WTC11 (cell line): Measurements from ENCODE around the gene DDRGK1. TPM values are rescaled to one million over a fixed set of nuclear protein-coding genes. Genes with fewer than 3 reads are reported as not detected.
A peak's percentile ranks its signal among the peaks of the same experiment; 100 is the strongest.

Experiments
- ATAC-seq: fragments of 200-7000 bp; cut with Tn5 transposase; 2 replicates; pipeline ENCODE4 v1.10.0; 2021; ENCODE audit warnings: mild to moderate bottlenecking, moderate library complexity
- CTCF ChIA-PET: fragments of 300-600 bp; sonication (Branson Sonifier 250); formaldehyde crosslinking; loops from one replicate; lab custom pipeline; 2021; ENCODE audit warnings: antibody characterized with exemption; lab: Charles Lee
- POLR2A ChIA-PET: fragments of 350-600 bp; sonication (Branson Sonifier 250); formaldehyde crosslinking; loops from one replicate; lab custom pipeline; 2021; ENCODE audit warnings: antibody characterized with exemption; lab: Charles Lee
- DNase-seq: peaks from one replicate; pipeline ENCODE4 v3.0.0; 2021; ENCODE audit warnings: low spot score
- H3K27ac Mint-ChIP-seq: 2 replicates; pipeline ENCODE4 v1.8.0; 2021; ENCODE audit warnings: mixed read lengths
- H3K27me3 Mint-ChIP-seq: 2 replicates; pipeline ENCODE4 v1.8.0; 2021; ENCODE audit warnings: low read depth, mild to moderate bottlenecking, moderate library complexity, mixed read lengths
- H3K36me3 Mint-ChIP-seq: 2 replicates; pipeline ENCODE4 v1.8.0; 2021; ENCODE audit warnings: mixed read lengths
- H3K4me1 Mint-ChIP-seq: 2 replicates; pipeline ENCODE4 v1.8.0; 2022; ENCODE audit warnings: mixed read lengths
- H3K4me3 Mint-ChIP-seq: 2 replicates; pipeline ENCODE4 v1.8.0; 2021; ENCODE audit warnings: mild to moderate bottlenecking, moderate library complexity, mixed read lengths
- H3K9me3 Mint-ChIP-seq: 2 replicates; pipeline ENCODE4 v1.8.0; 2021; ENCODE audit warnings: mixed read lengths
- FOXK1 ChIP-seq: sonication (generic); formaldehyde crosslinking; IDR thresholded peaks from 2 replicates; pipeline ENCODE4 v1.8.0; 2022; ENCODE audit warnings: mild to moderate bottlenecking, moderate library complexity, missing genetic modification reagents
- FOXP1 ChIP-seq: sonication (generic); formaldehyde crosslinking; IDR thresholded peaks from 2 replicates; pipeline ENCODE4 v1.8.0; 2022; ENCODE audit warnings: missing genetic modification reagents, mild to moderate bottlenecking, moderate library complexity, borderline replicate concordance
- GABPB1 ChIP-seq: sonication (generic); formaldehyde crosslinking; IDR thresholded peaks from 2 replicates; pipeline ENCODE4 v1.8.1; 2023; ENCODE audit warnings: mild to moderate bottlenecking, missing genetic modification reagents
- HMGXB4 ChIP-seq: sonication (generic); formaldehyde crosslinking; IDR thresholded peaks from 2 replicates; pipeline ENCODE4 v1.8.1; 2023; ENCODE audit warnings: mild to moderate bottlenecking, moderate library complexity, missing genetic modification reagents
- MAX ChIP-seq: sonication (generic); formaldehyde crosslinking; IDR thresholded peaks from 2 replicates; pipeline ENCODE4 v1.8.0; 2022; ENCODE audit warnings: mild to moderate bottlenecking, missing genetic modification reagents
- NFYB ChIP-seq: sonication (generic); formaldehyde crosslinking; conservative IDR thresholded peaks from 2 replicates; pipeline ENCODE4 v1.8.0; 2022; ENCODE audit warnings: low read depth, missing genetic modification reagents
- NR1H2 ChIP-seq: sonication (generic); formaldehyde crosslinking; IDR thresholded peaks from 2 replicates; pipeline ENCODE4 v1.9.0; 2021; ENCODE audit warnings: mild to moderate bottlenecking, moderate library complexity, missing genetic modification reagents
- OVOL2 ChIP-seq: fragments of 250-450 bp; sonication (Bioruptor Pico); IDR thresholded peaks from 2 replicates; pipeline ENCODE4 v1.9.0; 2021; ENCODE audit warnings: mild to moderate bottlenecking, borderline replicate concordance
- PRDM15 ChIP-seq: sonication (generic); formaldehyde crosslinking; IDR thresholded peaks from 2 replicates; pipeline ENCODE4 v1.8.0; 2022; ENCODE audit warnings: missing genetic modification reagents
- PRRX2 ChIP-seq: fragments of 250-450 bp; sonication (Bioruptor Pico); IDR thresholded peaks from 2 replicates; pipeline ENCODE4 v1.8.0; 2021; ENCODE audit warnings: mild to moderate bottlenecking
- USF2 ChIP-seq: sonication (generic); formaldehyde crosslinking; IDR thresholded peaks from 2 replicates; pipeline ENCODE4 v1.8.1; 2023; ENCODE audit warnings: mild to moderate bottlenecking, missing genetic modification reagents, moderate library complexity
- ZBTB43 ChIP-seq: sonication (generic); formaldehyde crosslinking; IDR thresholded peaks from 2 replicates; pipeline ENCODE4 v1.8.1; 2023; ENCODE audit warnings: mild to moderate bottlenecking, missing genetic modification reagents
- ZNF138 ChIP-seq: sonication (generic); formaldehyde crosslinking; conservative IDR thresholded peaks from 2 replicates; pipeline ENCODE4 v1.8.1; 2022; ENCODE audit warnings: mild to moderate bottlenecking, moderate library complexity, missing genetic modification reagents
- ZNF263 ChIP-seq: sonication (generic); formaldehyde crosslinking; IDR thresholded peaks from 2 replicates; pipeline ENCODE4 v1.8.1; 2022; ENCODE audit warnings: low read depth, mild to moderate bottlenecking, moderate library complexity, missing genetic modification reagents
- total RNA-seq: library from RNA; stranded (reverse); gene quantifications from 3 replicates; pipeline ENCODE4 v1.2.3, GENCODE V29; 2021
- TF ChIP-seq, protein P1 (sequence below): sonication (generic); formaldehyde crosslinking; IDR thresholded peaks from 2 replicates; pipeline ENCODE4 v1.8.0; 2023; ENCODE audit warnings: mild to moderate bottlenecking, missing genetic modification reagents
- TF ChIP-seq, protein P2 (sequence below): sonication (generic); formaldehyde crosslinking; IDR thresholded peaks from 2 replicates; pipeline ENCODE4 v1.8.0; 2022; ENCODE audit warnings: mild to moderate bottlenecking, missing genetic modification reagents

Gene DDRGK1
- total RNA-seq, 1 experiment from 2014 or later = 46.4 TPM

DNA sequence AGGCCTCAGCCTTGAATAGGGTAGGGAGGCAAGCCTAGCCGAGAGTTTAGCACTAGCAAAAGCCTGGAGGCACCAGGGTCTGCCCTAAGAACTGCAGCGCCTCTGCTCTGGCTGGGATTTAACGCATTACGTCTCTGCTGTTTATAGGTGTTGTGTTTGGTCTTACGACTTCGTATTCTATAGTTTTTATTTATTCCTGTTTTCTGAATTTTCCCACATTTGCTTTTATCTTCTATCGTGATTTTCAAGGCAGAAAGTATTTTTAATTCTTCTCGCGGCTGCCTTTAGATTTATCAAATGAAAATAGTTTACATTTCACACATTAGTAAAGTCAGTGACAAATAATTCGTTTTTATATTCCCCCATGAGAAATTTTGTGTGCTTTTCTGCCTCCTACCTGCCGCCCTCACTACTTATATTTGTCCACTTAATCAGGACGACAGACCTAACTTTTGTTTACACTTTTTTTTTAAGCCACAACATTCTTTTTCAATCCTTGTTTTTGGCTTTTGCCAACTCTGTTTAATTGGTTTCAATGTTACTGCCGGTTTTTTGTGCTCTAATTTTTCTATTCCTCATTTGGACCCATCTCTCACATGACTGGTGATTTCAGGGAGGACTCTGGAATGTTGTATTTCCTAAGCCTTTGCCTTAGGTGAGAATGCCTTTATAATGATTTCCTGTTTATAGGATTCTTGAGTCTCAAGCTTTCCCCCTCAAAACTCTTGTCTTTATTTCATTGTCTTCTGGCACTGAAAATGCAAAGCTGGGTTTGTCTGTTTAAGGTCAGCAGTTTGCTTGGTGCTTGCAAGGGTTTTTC lies 29.8 kb downstream of the DDRGK1 start:
- peaks cover 32% of the 10 kb centered on the region for H3K4me1 Mint-ChIP-seq
- H3K27me3 Mint-ChIP-seq = peaks cover 5% of the 10 kb centered on the region; the same call in 1 of the 2 replicates
- H3K9me3 Mint-ChIP-seq = no peaks in the 10 kb centered on the region
- peak; percentile 41 for ATAC-seq
- ChIA-PET POLR2A (interaction anchor here (0.6 to 1.1 kb wide), 5 partner anchors 15 to 131 kb away, joined by 3 to 8 read pairs (median 4); partner anchors contain the start of genes FASTKD5, GNRH2 and UBOX5), CTCF (no interaction called here)
- H3K36me3 Mint-ChIP-seq = no peaks in the 10 kb centered on the region
- peak overlapping the region; percentile 46 for H3K27ac Mint-ChIP-seq
- H3K4me3 Mint-ChIP-seq = peak overlapping the region; percentile 83
- 0 out of 2 replicates have a peak, but pooled peaks have one; percentile 5 for TF ChIP-seq ZBTB43 (CRISPR knock-in tag)
- TF ChIP-seq HMGXB4 (CRISPR knock-in tag) = 0 out of 2 replicates have a peak, but pooled peaks have one; percentile 18
- TF ChIP-seq ZNF138 = no peak
- TF ChIP-seq OVOL2 = no peak
- TF ChIP-seq, protein P1, sequence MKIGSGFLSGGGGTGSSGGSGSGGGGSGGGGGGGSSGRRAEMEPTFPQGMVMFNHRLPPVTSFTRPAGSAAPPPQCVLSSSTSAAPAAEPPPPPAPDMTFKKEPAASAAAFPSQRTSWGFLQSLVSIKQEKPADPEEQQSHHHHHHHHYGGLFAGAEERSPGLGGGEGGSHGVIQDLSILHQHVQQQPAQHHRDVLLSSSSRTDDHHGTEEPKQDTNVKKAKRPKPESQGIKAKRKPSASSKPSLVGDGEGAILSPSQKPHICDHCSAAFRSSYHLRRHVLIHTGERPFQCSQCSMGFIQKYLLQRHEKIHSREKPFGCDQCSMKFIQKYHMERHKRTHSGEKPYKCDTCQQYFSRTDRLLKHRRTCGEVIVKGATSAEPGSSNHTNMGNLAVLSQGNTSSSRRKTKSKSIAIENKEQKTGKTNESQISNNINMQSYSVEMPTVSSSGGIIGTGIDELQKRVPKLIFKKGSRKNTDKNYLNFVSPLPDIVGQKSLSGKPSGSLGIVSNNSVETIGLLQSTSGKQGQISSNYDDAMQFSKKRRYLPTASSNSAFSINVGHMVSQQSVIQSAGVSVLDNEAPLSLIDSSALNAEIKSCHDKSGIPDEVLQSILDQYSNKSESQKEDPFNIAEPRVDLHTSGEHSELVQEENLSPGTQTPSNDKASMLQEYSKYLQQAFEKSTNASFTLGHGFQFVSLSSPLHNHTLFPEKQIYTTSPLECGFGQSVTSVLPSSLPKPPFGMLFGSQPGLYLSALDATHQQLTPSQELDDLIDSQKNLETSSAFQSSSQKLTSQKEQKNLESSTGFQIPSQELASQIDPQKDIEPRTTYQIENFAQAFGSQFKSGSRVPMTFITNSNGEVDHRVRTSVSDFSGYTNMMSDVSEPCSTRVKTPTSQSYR (CRISPR knock-in tag) = no peak
- no peak for DNase-seq

DNA sequence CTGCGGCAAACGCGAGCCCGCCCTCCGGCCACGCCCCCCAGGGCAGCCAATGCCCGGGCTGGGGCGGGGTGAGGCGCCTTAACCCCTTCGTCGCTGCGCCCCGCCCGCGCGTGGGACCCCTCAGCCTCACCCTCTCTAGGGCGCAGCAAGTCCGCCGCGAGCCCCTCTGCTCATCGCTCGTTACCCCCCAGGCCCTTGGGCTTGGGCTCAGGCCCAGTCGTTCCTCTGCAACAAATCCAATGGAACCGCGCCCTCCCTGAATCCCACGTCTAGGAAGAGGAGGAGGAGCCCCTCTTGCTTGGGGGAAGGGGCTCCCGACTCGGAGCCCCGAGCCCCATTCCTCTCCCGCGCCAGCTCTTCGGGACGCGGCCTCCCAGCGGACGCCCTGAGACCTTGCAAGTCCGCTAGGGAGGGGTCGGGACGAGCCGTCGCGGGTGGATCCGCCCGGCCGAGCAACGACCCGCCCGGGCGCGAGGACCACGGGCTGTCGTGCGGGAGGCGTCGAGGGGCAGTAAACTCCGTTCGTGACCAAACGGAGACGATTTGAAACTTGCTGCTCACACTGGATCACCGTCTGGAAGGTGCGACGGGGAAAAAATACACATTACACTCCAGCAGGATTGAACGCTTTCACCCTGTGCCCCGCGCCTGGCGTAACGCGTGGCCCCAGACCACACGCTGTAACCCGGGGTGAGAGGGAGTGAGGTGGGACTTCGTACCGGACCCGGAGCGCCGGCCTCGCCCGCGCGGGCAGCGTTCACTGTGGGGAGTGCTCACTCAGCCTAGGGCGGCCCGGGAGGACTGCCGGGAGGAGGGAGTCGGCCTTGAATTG lies 30.7 kb downstream of the DDRGK1 start:
- Mint-ChIP-seq H3K4me3 (peak overlapping the region; percentile 83), H3K36me3 (no peaks in the 10 kb centered on the region), H3K9me3 (no peaks in the 10 kb centered on the region), H3K27me3 (peaks cover 7% of the 10 kb centered on the region; the same call in 1 of the 2 replicates), H3K27ac (peak overlapping the region; percentile 46), H3K4me1 (peaks cover 38% of the 10 kb centered on the region)
- peak; percentile 96 for DNase-seq
- POLR2A ChIA-PET = interaction anchor here (1.0 kb wide), 2 partner anchors 14 to 66 kb away, joined by 3 to 7 read pairs; partner anchors contain the start of genes FASTKD5 and UBOX5
- CTCF ChIA-PET = no interaction called here
- ATAC-seq = peak; percentile 66
- TF ChIP-seq PRDM15 (CRISPR knock-in tag) (peak; percentile 80), NR1H2 (CRISPR knock-in tag) (no peak), FOXK1 (CRISPR knock-in tag) (no peak; the same call in 1 of the 2 replicates), MAX (CRISPR knock-in tag) (peak; percentile 81), PRRX2 (CRISPR knock-in tag) (no peak), NFYB (peak; percentile 74), FOXP1 (CRISPR knock-in tag) (peak; percentile 53; the same call in 1 of the 2 replicates), GABPB1 (peak; percentile 51), ZBTB43 (CRISPR knock-in tag) (peak; percentile 68; the same call in 1 of the 2 replicates), ZNF263 (CRISPR knock-in tag) (peak; percentile 100), ZNF138 (0 out of 2 replicates have a peak, but pooled peaks have one; percentile 34), USF2 (CRISPR knock-in tag) (no peak)
- TF ChIP-seq, protein P2, sequence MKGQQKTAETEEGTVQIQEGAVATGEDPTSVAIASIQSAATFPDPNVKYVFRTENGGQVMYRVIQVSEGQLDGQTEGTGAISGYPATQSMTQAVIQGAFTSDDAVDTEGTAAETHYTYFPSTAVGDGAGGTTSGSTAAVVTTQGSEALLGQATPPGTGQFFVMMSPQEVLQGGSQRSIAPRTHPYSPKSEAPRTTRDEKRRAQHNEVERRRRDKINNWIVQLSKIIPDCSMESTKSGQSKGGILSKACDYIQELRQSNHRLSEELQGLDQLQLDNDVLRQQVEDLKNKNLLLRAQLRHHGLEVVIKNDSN (CRISPR knock-in tag) = peak; percentile 67
